Measurements from ENCODE around the gene RNASE12. TPM values are rescaled to one million over a fixed set of nuclear protein-coding genes. Genes with fewer than 3 reads are reported as not detected.
"Not testable (repeated sequence)": the region's sequence is repeated elsewhere in the genome, so short reads cannot be mapped to it uniquely, and the experiment has no call there.

RNASE12 gene
- total RNA-seq, 1 donor from 2014 or later: not detected

- DNase-seq (ENCODE audit: low read depth) (peak; percentile 57), FAIRE-seq (no peak)
- TF ChIP-seq CTCF (IDR thresholded peaks at IDR 0.05; ENCODE audit: insufficient read depth, low read length, severe bottlenecking): peak; percentile 85
- Histone ChIP-seq H3K4me3 (ENCODE audit: low read depth, low read length) (no peak overlapping the region), H3K27me3 (ENCODE audit: control insufficient read depth, insufficient read depth, low read length) (no peaks in the 10 kb centered on the region), H3K36me3 (ENCODE audit: control insufficient read depth, insufficient read depth, low read length) (no peaks in the 10 kb centered on the region)
These were observed 15.2 kb upstream of the RNASE12 start for GRCh38 chr14:20606190-20606901.

GRCh38 chr14:20603813-20604690, 12.9 kb upstream of the RNASE12 start:
- DNase-seq (ENCODE audit: low read depth) (no peak), FAIRE-seq (peak; percentile 18)
- H3K27me3 ChIP-seq (ENCODE audit: control insufficient read depth, insufficient read depth, low read length): no peaks in the 10 kb centered on the region
- H3K36me3 ChIP-seq (ENCODE audit: control insufficient read depth, insufficient read depth, low read length): no peaks in the 10 kb centered on the region
- no peak for TF ChIP-seq CTCF (IDR thresholded peaks at IDR 0.05; ENCODE audit: insufficient read depth, low read length, severe bottlenecking)
- H3K4me3 ChIP-seq (ENCODE audit: low read depth, low read length): no peak overlapping the region

GRCh38 chr14:20602583-20602982, 11.4 kb upstream of the RNASE12 start:
- no peak for TF ChIP-seq CTCF (IDR thresholded peaks at IDR 0.05; ENCODE audit: insufficient read depth, low read length, severe bottlenecking)
- DNase-seq (ENCODE audit: low read depth) (no peak), FAIRE-seq (no peak)
- Histone ChIP-seq H3K36me3 (ENCODE audit: control insufficient read depth, insufficient read depth, low read length) (no peaks in the 10 kb centered on the region), H3K27me3 (ENCODE audit: control insufficient read depth, insufficient read depth, low read length) (no peaks in the 10 kb centered on the region), H3K4me3 (ENCODE audit: low read depth, low read length) (no peak overlapping the region)

GRCh38 chr14:20601522-20601921, 10.3 kb upstream of the RNASE12 start:
- TF ChIP-seq CTCF (IDR thresholded peaks at IDR 0.05; ENCODE audit: insufficient read depth, low read length, severe bottlenecking): no peak
- no peak overlapping the region for H3K4me3 ChIP-seq (ENCODE audit: low read depth, low read length)
- DNase-seq (ENCODE audit: low read depth): no peak
- H3K36me3 ChIP-seq (ENCODE audit: control insufficient read depth, insufficient read depth, low read length): no peaks in the 10 kb centered on the region
- no peaks in the 10 kb centered on the region for H3K27me3 ChIP-seq (ENCODE audit: control insufficient read depth, insufficient read depth, low read length)
- no peak for FAIRE-seq

- Histone ChIP-seq H3K4me3 (ENCODE audit: low read depth, low read length) (no peak overlapping the region), H3K27me3 (ENCODE audit: control insufficient read depth, insufficient read depth, low read length) (no peaks in the 10 kb centered on the region), H3K36me3 (ENCODE audit: control insufficient read depth, insufficient read depth, low read length) (no peaks in the 10 kb centered on the region)
- no peak for DNase-seq (ENCODE audit: low read depth)
- FAIRE-seq: no peak
- no peak for TF ChIP-seq CTCF (IDR thresholded peaks at IDR 0.05; ENCODE audit: insufficient read depth, low read length, severe bottlenecking)
These were observed 5.9 kb upstream of the RNASE12 start for GRCh38 chr14:20597108-20597507.

GRCh38 chr14:20595726-20596125, 4.5 kb upstream of the RNASE12 start:
- DNase-seq (ENCODE audit: low read depth); H3K36me3 ChIP-seq (ENCODE audit: control insufficient read depth, insufficient read depth, low read length); H3K4me3 ChIP-seq (ENCODE audit: low read depth, low read length); H3K27me3 ChIP-seq (ENCODE audit: control insufficient read depth, insufficient read depth, low read length): not testable (repeated sequence)
- FAIRE-seq: peak; percentile 13

Measured in bronchial epithelial cell (primary cell).